ENCODE measurements around the gene MICALL1.

The MICALL1 gene

GRCh38 chr22:37905534-37906363 is at the start of gene MICALL1:
Gene MICALL1, plus strand, starts transcription at chr22:37906297. Its CDS starts 126 bp downstream, at chr22:37906423.
- DNase-seq = peak in 1 of 2 experiments; percentile 54

- DNase-seq = no peak
Measured at GRCh38 chr22:37860796-37861421, 45.2 kb upstream of the MICALL1 start.

- no peak for DNase-seq
Measured at GRCh38 chr22:37862570-37863325, 43.3 kb upstream of the MICALL1 start.

- DNase-seq = no peak
Measured at GRCh38 chr22:37865510-37865909, 40.6 kb upstream of the MICALL1 start.

- no peak for DNase-seq
Measured at GRCh38 chr22:37870273-37870672, 35.8 kb upstream of the MICALL1 start.

GRCh38 chr22:37880668-37881440 is 25.2 kb upstream of the MICALL1 start:
- no peak for DNase-seq

GRCh38 chr22:37884420-37884819 is 21.7 kb upstream of the MICALL1 start:
- DNase-seq = no peak

- DNase-seq = no peak
Measured at GRCh38 chr22:37887584-37888378, 18.3 kb upstream of the MICALL1 start.

GRCh38 chr22:37891926-37892325 is 14.2 kb upstream of the MICALL1 start:
- DNase-seq = no peak

GRCh38 chr22:37892566-37893335 is 13.3 kb upstream of the MICALL1 start:
- peak in 1 of 2 experiments; percentile 88 for DNase-seq

GRCh38 chr22:37893583-37893983 is 12.5 kb upstream of the MICALL1 start:
- no peak for DNase-seq

- no peak for DNase-seq
Measured at GRCh38 chr22:37894939-37895670, 11.0 kb upstream of the MICALL1 start.

- DNase-seq = no peak
Measured at GRCh38 chr22:37896181-37896592, 9.9 kb upstream of the MICALL1 start.

- DNase-seq = no peak
Measured at GRCh38 chr22:37896939-37897338, 9.2 kb upstream of the MICALL1 start.

GRCh38 chr22:37897807-37898206 is 8.3 kb upstream of the MICALL1 start:
- DNase-seq = no peak

GRCh38 chr22:37898441-37899181 is 7.5 kb upstream of the MICALL1 start:
- DNase-seq = no peak

GRCh38 chr22:37904572-37905533 is 1.2 kb upstream of the MICALL1 start:
- peak; percentile 13 to 79 for DNase-seq

- peak in 1 of 2 experiments; percentile 7 for DNase-seq
Measured at GRCh38 chr22:37906364-37907008, 389 bp downstream of the MICALL1 start.

All from NCI-H446 (cell line).